Lung (tissue), 12 donors: ENCODE measurements around the gene IFT43. TPM values are rescaled to one million over a fixed set of nuclear protein-coding genes. Genes with fewer than 3 reads are reported as not detected.

ENCODE experiments used
- ATAC-seq: fragments of 200-7000 bp; cut with Tn5 transposase; one replicate; pipeline ENCODE4 v1.9.1; 2020; ENCODE audit warnings: moderate number of reproducible peaks; ENCODE audit not compliant: insufficient read depth, low FRiP score
- DNase-seq, 3 donors: peaks; one replicate each; pipeline ENCODE4 v3.0.0-alpha.2; 2013 to 2017
- H3K27ac ChIP-seq, 2 donors: one replicate each; pipeline ENCODE4 v1.5.1; 2013; ENCODE audit warnings: mild to moderate bottlenecking in 2 of 2, moderate library complexity in 2 of 2, control low read depth in 1 of 2, inconsistent platforms in 1 of 2, low read depth in 1 of 2, low read length in 1 of 2
- H3K27me3 ChIP-seq, 3 donors: one replicate each; pipeline ENCODE4 v1.5.1; 2013; ENCODE audit warnings: low read length in 2 of 3; ENCODE audit not compliant: control insufficient read depth in 3 of 3, insufficient read depth in 3 of 3
- H3K36me3 ChIP-seq, 4 donors: one replicate each; pipeline ENCODE4 v1.5.1; 2013; ENCODE audit warnings: low read length in 4 of 4, mild to moderate bottlenecking in 1 of 4, moderate library complexity in 1 of 4; ENCODE audit not compliant: control insufficient read depth in 4 of 4, insufficient read depth in 4 of 4
- H3K4me1 ChIP-seq, 5 donors: one replicate each; pipeline ENCODE4 v1.5.1; 2013; ENCODE audit warnings: low read length in 5 of 5, mild to moderate bottlenecking in 2 of 5, moderate library complexity in 1 of 5; ENCODE audit not compliant: control insufficient read depth in 5 of 5, insufficient read depth in 5 of 5
- H3K4me3 ChIP-seq: one replicate; pipeline ENCODE4 v1.5.1; 2013; ENCODE audit warnings: mild to moderate bottlenecking, control low read depth, moderate library complexity
- H3K9ac ChIP-seq, 2 donors: one replicate each; pipeline ENCODE4 v1.5.1; 2013; ENCODE audit warnings: low read length in 2 of 2, control low read depth in 1 of 2; ENCODE audit not compliant: insufficient read depth in 1 of 2
- H3K9me3 ChIP-seq, 4 donors: one replicate each; pipeline ENCODE4 v1.5.1; 2013; ENCODE audit warnings: low read length in 3 of 4, mild to moderate bottlenecking in 1 of 4, moderate library complexity in 1 of 4; ENCODE audit not compliant: control insufficient read depth in 4 of 4, insufficient read depth in 3 of 4
- CTCF ChIP-seq: IDR thresholded peaks from 2 replicates; pipeline ENCODE4 v1.5.1; 2012; ENCODE audit warnings: mild to moderate bottlenecking; ENCODE audit errors: control extremely low read depth, extremely low read depth
- WGBS, 2 donors: extraction: QIAGEN DNeasy Blood & Tissue Kit; methylation state at CpG; one replicate each; pipeline ENCODE4 v1.1.7; 2013; 5-methylcytosine and 5-hydroxymethylcytosine counted together
- polyA plus RNA-seq, 2 donors: library from polyadenylated mRNA; stranded (reverse); fragments of 200-250 nt; gene quantifications; one replicate each; pipeline ENCODE4 v1.2.1, GENCODE V29; 2013
- total RNA-seq, 2 donors: library from RNA; depleted of rRNA in 1 of 2; stranded (reverse); fragments of >200 nt in 1 of 2; gene quantifications; one replicate each; pipeline ENCODE4 v1.2.1, GENCODE V29; 2014 to 2021
- donor health status: control.
- donor health status: control.
- donor health status: Bipolar disorder and iron deficiency.
- donor health status: healthy.
- donor health status: DM: yes; HTN: yes; CAD: no.

Gene IFT43
- total and polyA plus RNA-seq, 4 donors, result 35.4 to 51.6 (median 40.4) TPM

DNA sequence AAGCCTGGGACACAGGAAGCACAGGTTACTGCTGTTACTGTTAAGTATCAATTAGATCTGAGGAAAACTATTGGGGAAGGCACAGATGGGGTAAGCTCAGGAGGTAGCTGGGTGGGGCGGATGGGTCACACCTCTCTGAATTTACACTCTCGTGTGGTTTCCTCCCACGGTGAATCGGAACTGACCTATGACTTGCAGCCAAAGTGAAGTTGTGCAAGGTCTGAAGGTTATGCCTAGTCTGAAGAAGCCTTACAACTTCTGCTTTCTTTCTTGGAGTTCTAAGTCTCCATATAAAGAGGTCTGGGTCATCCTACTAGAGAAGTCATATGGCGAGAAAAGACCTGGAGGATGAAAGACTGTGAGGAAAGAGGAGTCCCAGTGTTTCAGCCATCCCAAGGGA, 140.5 kb downstream of the IFT43 start:
- no peaks in the 10 kb centered on the region for H3K36me3 ChIP-seq
- TF ChIP-seq CTCF, result no peak
- 43 to 81% methylated on average over 5 of the region's 5 CpGs for WGBS, 2 donors
- H3K4me1 ChIP-seq, result no peaks in the 10 kb centered on the region
- H3K9me3 ChIP-seq, result peaks cover 0 to 15% (median 0%) of the 10 kb centered on the region in 4 donors
- no peak overlapping the region for H3K27ac ChIP-seq
- DNase-seq (no peak), ATAC-seq (no peak)
- H3K4me3 ChIP-seq, result no peak overlapping the region
- no peak overlapping the region for H3K9ac ChIP-seq
- H3K27me3 ChIP-seq, result peaks cover 0 to 17% (median 7%) of the 10 kb centered on the region in 3 donors

DNA sequence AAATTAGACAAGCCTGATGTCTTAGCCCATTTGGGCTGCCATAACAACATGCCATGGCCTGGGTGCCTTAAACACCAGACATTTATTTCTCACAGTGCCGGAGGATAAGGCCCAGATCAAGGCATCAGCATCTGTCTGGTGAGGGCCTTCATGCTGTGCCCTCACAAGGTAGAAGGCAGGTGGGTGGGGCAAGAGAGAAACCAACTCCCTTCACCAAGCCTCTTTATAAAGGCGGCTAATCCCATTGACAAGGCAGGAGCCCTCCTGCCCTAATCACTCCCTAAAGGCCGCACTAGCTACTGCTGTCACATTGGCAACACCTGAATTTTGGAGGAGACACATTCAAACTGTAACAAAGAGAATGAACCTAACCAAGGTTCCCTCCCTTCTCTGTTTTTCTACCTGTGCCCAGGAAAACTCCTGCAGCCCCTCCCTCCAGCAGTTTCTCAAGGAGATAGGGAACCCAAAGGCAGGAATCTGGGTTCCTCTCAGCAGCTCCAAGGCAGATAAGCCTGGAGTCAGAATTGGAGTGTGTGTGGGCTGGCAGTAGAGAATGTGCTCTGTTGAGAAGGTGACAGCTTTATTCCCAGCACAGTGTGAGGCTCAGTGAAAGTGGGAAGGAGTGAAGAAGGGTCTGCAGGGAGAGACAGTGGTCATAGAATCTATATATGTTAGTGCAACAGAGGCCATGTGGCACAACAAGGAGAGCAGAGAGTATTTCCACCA, 144.5 kb downstream of the IFT43 start:
- Histone ChIP-seq H3K4me1 (no peaks in the 10 kb centered on the region), H3K27ac (no peak overlapping the region), H3K27me3 (peaks cover 6 to 33% (median 18%) of the 10 kb centered on the region in 3 donors), H3K4me3 (no peak overlapping the region), H3K9ac (no peak overlapping the region), H3K36me3 (no peaks in the 10 kb centered on the region), H3K9me3 (peaks cover 0 to 19% (median 0%) of the 10 kb centered on the region in 4 donors)
- no peak for DNase-seq
- no peak for ATAC-seq
- 48 to 50% methylated on average over 3 of the region's 3 CpGs for WGBS, 2 donors
- TF ChIP-seq CTCF, result no peak

GRCh38 chr14:76131071-76131965, 145.8 kb downstream of the IFT43 start:
- TF ChIP-seq CTCF, result no peak
- no peak overlapping the region for H3K27ac ChIP-seq
- no peaks in the 10 kb centered on the region for H3K36me3 ChIP-seq
- peaks cover 0 to 13% (median 0%) of the 10 kb centered on the region in 4 donors for H3K9me3 ChIP-seq
- peaks cover 0 to 3% (median 0%) of the 10 kb centered on the region in 5 donors for H3K4me1 ChIP-seq
- no peak overlapping the region for H3K9ac ChIP-seq
- DNase-seq (no peak), ATAC-seq (no peak)
- 11 to 16% methylated on average over 29 to 30 of the region's 30 CpGs for WGBS, 2 donors
- no peak overlapping the region for H3K4me3 ChIP-seq
- peaks cover 6 to 44% (median 20%) of the 10 kb centered on the region in 3 donors for H3K27me3 ChIP-seq
